K562 (cell line): ENCODE data around the gene FADS1. TPM values are rescaled to one million over a fixed set of nuclear protein-coding genes. Genes with fewer than 3 reads are reported as not detected.

ENCODE experiments used
- CBFA2T3 ChIP-seq: fragments of 450-650 bp; IDR thresholded peaks from 2 replicates; pipeline ENCODE4 v1.6.1; 2017
- GATAD2B ChIP-seq: fragments of 450-650 bp; IDR thresholded peaks from 2 replicates; pipeline ENCODE4 v1.6.1; 2017; ENCODE audit warnings: mild to moderate bottlenecking, borderline replicate concordance
- MTA2 ChIP-seq: fragments of 450-650 bp; IDR thresholded peaks from 2 replicates; pipeline ENCODE4 v1.6.1; 2016; ENCODE audit warnings: low read depth
- NFRKB ChIP-seq: fragments of 450-650 bp; IDR thresholded peaks from 2 replicates; pipeline ENCODE4 v1.6.1; 2016; ENCODE audit warnings: low read depth
- NR4A1 ChIP-seq, 2 experiments: fragments of 250-450 bp in 1 of 2; fragments of 450-650 bp in 1 of 2; sonication (Bioruptor Pico) in 1 of 2; IDR thresholded peaks; 2 replicates each; pipeline versions ENCODE4 v1.4.0 to v1.6.1; 2016 to 2020; ENCODE audit warnings: mild to moderate bottlenecking in 2 of 2, missing compliant biosample characterization in 1 of 2, missing genetic modification characterization in 1 of 2, moderate library complexity in 1 of 2
- OTX1 ChIP-seq: fragments of 450-650 bp; formaldehyde crosslinking; IDR thresholded peaks from 2 replicates; pipeline ENCODE4 v1.4.0; 2022; ENCODE audit warnings: mild to moderate bottlenecking
- POLR2G ChIP-seq: fragments of 200-400 bp; formaldehyde crosslinking; IDR thresholded peaks from 2 replicates; pipeline ENCODE4 v1.6.1; 2017; ENCODE audit warnings: low read depth, mild to moderate bottlenecking, antibody characterized with exemption, low read length, moderate library complexity
- SNRNP70 ChIP-seq: fragments of 200-400 bp; formaldehyde crosslinking; optimal IDR thresholded peaks from 2 replicates; pipeline ENCODE3; 2017; ENCODE audit warnings: low read depth, low read length
- SREBF1 ChIP-seq: fragments of 150-350 bp; IDR thresholded peaks from 2 replicates; pipeline ENCODE4 v1.6.1; 2014; ENCODE audit warnings: antibody characterized with exemption, low read depth, low read length, borderline replicate concordance
- SRSF1 ChIP-seq: fragments of 200-400 bp; formaldehyde crosslinking; IDR thresholded peaks from 2 replicates; pipeline ENCODE4 v1.6.1; 2017; ENCODE audit warnings: mild to moderate bottlenecking, low read depth, low read length, moderate library complexity
- TARDBP ChIP-seq: fragments of 450-650 bp; IDR thresholded peaks from 2 replicates; pipeline ENCODE4 v1.6.1; 2016
- U2AF1 ChIP-seq: fragments of 200-400 bp; formaldehyde crosslinking; optimal IDR thresholded peaks from 2 replicates; pipeline ENCODE3; 2017; ENCODE audit warnings: mild to moderate bottlenecking, low read depth, low read length, moderate library complexity
- ZKSCAN3 ChIP-seq: fragments of 250-450 bp; sonication (Bioruptor Pico); IDR thresholded peaks from 2 replicates; pipeline ENCODE4 v1.4.0; 2020
- ZNF263 ChIP-seq: sonication (generic); formaldehyde crosslinking; IDR thresholded peaks from 2 replicates; pipeline ENCODE4 v1.8.0; 2022; ENCODE audit warnings: mild to moderate bottlenecking, missing genetic modification reagents, borderline replicate concordance
- ZNF57 ChIP-seq: fragments of 450-650 bp; formaldehyde crosslinking; IDR thresholded peaks from 2 replicates; pipeline ENCODE4 v1.4.0; 2020; ENCODE audit warnings: mild to moderate bottlenecking, moderate library complexity
- ZNF76 ChIP-seq: fragments of 250-450 bp; sonication (Bioruptor Pico); IDR thresholded peaks from 2 replicates; pipeline ENCODE4 v1.4.0; 2020; ENCODE audit warnings: mild to moderate bottlenecking, moderate library complexity, borderline replicate concordance
- polyA plus RNA-seq, 8 experiments: library from polyadenylated mRNA; depleted of rRNA in 4 of 8; stranded (reverse) in 5 of 8; unstranded in 3 of 8; fragments of >200 nt; fragmentation: Nextera tagmentation in 2 of 8; fragmentation: Illumina TruSeq in 1 of 8; extraction: Ambion mirVana in 2 of 8; extraction: Trizol in 1 of 8; gene quantifications; 2 replicates each; pipeline versions ENCODE4 v1.2.1 to v1.2.3, GENCODE V29; 2011 to 2014; ENCODE audit warnings: inconsistent platforms in 1 of 8, missing spikeins in 1 of 8
- total RNA-seq, 7 experiments: library from RNA; depleted of rRNA in 6 of 7; stranded (reverse); fragments of >200 nt in 6 of 7; fragmentation: Illumina TruSeq in 2 of 7; extraction: Trizol in 2 of 7; gene quantifications; 2 replicates each; pipeline versions ENCODE4 v1.2.1 to v1.2.3, GENCODE V29; 2011 to 2021; ENCODE audit warnings: low replicate concordance in 1 of 7
- TF ChIP-seq, protein P1 (sequence below): fragments of 450-650 bp; IDR thresholded peaks from 2 replicates; pipeline ENCODE4 v1.6.1; 2018; ENCODE audit not compliant: partially characterized antibody
- TF ChIP-seq, protein P2 (sequence below): sonication (generic); formaldehyde crosslinking; IDR thresholded peaks from 2 replicates; pipeline ENCODE4 v1.8.1; 2022; ENCODE audit warnings: missing genetic modification reagents
- TF ChIP-seq, protein P3 (sequence below): fragments of 250-450 bp; sonication (Bioruptor Pico); IDR thresholded peaks from 2 replicates; pipeline ENCODE4 v1.8.0; 2022; ENCODE audit warnings: inconsistent platforms, mild to moderate bottlenecking, moderate library complexity, borderline replicate concordance
- TF ChIP-seq, protein P4 (sequence below): fragments of 200-800 bp; sonication (Bioruptor generic); IDR thresholded peaks from 2 replicates; pipeline ENCODE4 v1.6.1; 2017; ENCODE audit warnings: missing genetic modification characterization, missing compliant biosample characterization

FADS1 gene
- total and polyA plus RNA-seq, 9 of the 15 experiments (the other 6 are each of a cell fraction or from before 2014, with no cell fraction given), result 110 to 864 (median 364) TPM

DNA sequence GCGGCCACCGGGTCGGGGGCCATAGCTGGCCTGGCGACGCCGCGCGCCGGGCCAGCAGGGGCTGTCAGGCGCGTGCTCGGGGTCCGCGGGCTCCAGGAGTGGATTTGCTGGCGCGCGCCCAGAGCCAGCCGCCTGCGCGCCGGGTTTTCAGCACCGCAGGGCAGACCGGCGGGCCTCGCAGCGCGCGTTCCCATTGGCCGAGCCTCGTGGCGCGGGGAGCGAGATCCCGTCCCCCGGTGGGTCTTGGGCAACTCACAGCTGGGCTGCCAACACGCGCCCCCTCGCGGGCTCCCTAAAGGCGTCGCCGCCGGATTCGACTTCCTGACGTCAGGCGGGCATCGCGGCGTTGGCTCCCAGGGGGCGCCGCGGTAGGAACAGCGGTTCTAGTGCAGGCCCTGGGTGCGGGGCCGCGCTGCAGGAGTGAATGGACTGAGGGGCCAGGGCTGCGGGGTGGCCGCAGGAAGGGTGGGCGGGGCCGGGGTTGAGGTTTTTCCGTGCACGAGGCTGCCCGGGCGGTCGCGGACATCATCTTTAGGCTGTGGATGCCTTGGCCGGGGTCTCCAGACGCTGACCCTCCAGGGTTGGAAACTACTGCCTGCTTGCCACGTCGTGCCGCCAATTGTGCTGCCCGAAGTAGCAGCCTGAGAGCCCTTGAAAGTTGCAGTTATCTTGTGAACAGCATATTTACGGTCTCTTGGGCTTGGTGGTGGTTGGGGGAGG, at the start of gene FADS1 (continued):
- no peak for TF ChIP-seq OTX1 (CRISPR knock-in tag)
- TF ChIP-seq ZKSCAN3 (CRISPR knock-in tag), result no peak
- TF ChIP-seq SREBF1, result 0 out of 2 replicates have a peak, but pooled peaks have one; percentile 56
- TF ChIP-seq ZNF57 (CRISPR knock-in tag), result no peak
- 0 out of 2 replicates have a peak, but pooled peaks have one; percentile 45 for TF ChIP-seq ZNF76 (CRISPR knock-in tag)
- TF ChIP-seq U2AF1, result peak; percentile 98
- TF ChIP-seq GATAD2B, result peak; percentile 75
- TF ChIP-seq, protein P1, sequence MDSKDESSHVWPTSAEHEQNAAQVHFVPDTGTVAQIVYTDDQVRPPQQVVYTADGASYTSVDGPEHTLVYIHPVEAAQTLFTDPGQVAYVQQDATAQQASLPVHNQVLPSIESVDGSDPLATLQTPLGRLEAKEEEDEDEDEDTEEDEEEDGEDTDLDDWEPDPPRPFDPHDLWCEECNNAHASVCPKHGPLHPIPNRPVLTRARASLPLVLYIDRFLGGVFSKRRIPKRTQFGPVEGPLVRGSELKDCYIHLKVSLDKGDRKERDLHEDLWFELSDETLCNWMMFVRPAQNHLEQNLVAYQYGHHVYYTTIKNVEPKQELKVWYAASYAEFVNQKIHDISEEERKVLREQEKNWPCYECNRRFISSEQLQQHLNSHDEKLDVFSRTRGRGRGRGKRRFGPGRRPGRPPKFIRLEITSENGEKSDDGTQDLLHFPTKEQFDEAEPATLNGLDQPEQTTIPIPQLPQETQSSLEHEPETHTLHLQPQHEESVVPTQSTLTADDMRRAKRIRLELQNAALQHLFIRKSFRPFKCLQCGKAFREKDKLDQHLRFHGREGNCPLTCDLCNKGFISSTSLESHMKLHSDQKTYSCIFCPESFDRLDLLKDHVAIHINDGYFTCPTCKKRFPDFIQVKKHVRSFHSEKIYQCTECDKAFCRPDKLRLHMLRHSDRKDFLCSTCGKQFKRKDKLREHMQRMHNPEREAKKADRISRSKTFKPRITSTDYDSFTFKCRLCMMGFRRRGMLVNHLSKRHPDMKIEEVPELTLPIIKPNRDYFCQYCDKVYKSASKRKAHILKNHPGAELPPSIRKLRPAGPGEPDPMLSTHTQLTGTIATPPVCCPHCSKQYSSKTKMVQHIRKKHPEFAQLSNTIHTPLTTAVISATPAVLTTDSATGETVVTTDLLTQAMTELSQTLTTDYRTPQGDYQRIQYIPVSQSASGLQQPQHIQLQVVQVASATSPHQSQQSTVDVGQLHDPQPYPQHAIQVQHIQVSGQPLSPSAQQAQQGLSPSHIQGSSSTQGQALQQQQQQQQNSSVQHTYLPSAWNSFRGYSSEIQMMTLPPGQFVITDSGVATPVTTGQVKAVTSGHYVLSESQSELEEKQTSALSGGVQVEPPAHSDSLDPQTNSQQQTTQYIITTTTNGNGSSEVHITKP, result peak; percentile 17
- TF ChIP-seq NFRKB, result 0 out of 2 replicates have a peak, but pooled peaks have one; percentile 70
- TF ChIP-seq POLR2G, result peak; percentile 90
- peak; percentile 69 for TF ChIP-seq ZNF263 (CRISPR knock-in tag)
- no peak for TF ChIP-seq SNRNP70
- TF ChIP-seq, protein P2, sequence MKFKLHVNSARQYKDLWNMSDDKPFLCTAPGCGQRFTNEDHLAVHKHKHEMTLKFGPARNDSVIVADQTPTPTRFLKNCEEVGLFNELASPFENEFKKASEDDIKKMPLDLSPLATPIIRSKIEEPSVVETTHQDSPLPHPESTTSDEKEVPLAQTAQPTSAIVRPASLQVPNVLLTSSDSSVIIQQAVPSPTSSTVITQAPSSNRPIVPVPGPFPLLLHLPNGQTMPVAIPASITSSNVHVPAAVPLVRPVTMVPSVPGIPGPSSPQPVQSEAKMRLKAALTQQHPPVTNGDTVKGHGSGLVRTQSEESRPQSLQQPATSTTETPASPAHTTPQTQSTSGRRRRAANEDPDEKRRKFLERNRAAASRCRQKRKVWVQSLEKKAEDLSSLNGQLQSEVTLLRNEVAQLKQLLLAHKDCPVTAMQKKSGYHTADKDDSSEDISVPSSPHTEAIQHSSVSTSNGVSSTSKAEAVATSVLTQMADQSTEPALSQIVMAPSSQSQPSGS, result no peak; the same call in 1 of the 2 replicates
- peak; percentile 36; the same call in 1 of the 2 replicates for TF ChIP-seq CBFA2T3
- TF ChIP-seq, protein P3, sequence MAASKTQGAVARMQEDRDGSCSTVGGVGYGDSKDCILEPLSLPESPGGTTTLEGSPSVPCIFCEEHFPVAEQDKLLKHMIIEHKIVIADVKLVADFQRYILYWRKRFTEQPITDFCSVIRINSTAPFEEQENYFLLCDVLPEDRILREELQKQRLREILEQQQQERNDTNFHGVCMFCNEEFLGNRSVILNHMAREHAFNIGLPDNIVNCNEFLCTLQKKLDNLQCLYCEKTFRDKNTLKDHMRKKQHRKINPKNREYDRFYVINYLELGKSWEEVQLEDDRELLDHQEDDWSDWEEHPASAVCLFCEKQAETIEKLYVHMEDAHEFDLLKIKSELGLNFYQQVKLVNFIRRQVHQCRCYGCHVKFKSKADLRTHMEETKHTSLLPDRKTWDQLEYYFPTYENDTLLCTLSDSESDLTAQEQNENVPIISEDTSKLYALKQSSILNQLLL (CRISPR knock-in tag), result no peak
- no peak for TF ChIP-seq TARDBP
- peak; percentile 91; the same call in 1 of the 2 replicates for TF ChIP-seq NR4A1 (CRISPR knock-in tag; IDR thresholded peaks at IDR 0.05)
- peak; percentile 80 for TF ChIP-seq NR4A1 (tag; IDR thresholded peaks at IDR 0.05)
- no peak for TF ChIP-seq MTA2
- TF ChIP-seq, protein P4, sequence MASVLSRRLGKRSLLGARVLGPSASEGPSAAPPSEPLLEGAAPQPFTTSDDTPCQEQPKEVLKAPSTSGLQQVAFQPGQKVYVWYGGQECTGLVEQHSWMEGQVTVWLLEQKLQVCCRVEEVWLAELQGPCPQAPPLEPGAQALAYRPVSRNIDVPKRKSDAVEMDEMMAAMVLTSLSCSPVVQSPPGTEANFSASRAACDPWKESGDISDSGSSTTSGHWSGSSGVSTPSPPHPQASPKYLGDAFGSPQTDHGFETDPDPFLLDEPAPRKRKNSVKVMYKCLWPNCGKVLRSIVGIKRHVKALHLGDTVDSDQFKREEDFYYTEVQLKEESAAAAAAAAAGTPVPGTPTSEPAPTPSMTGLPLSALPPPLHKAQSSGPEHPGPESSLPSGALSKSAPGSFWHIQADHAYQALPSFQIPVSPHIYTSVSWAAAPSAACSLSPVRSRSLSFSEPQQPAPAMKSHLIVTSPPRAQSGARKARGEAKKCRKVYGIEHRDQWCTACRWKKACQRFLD (CRISPR knock-in tag), result peak; percentile 86
- TF ChIP-seq SRSF1, result no peak
